Chondrocyte (in vitro differentiated cells): ENCODE data around the gene XDH. TPM values are rescaled to one million over a fixed set of nuclear protein-coding genes. Genes with fewer than 3 reads are reported as not detected.

Experiments
- DNase-seq: peaks from one replicate; pipeline ENCODE4 v3.0.0; 2021; ENCODE audit warnings: mixed read lengths, low spot score
- H3K27ac Mint-ChIP-seq: one replicate; pipeline ENCODE4 v1.8.0; 2021; ENCODE audit warnings: mild to moderate bottlenecking, moderate library complexity, mixed read lengths; ENCODE audit not compliant: unreplicated experiment
- H3K27me3 Mint-ChIP-seq: 2 replicates; pipeline ENCODE4 v1.8.0; 2021; ENCODE audit warnings: low read depth, mixed read lengths
- H3K36me3 Mint-ChIP-seq: 2 replicates; pipeline ENCODE4 v1.8.0; 2021; ENCODE audit warnings: low read depth, mixed read lengths
- H3K4me1 Mint-ChIP-seq: 2 replicates; pipeline ENCODE4 v1.8.0; 2021; ENCODE audit warnings: low read depth, mild to moderate bottlenecking, mixed read lengths
- H3K4me3 Mint-ChIP-seq: one replicate; pipeline ENCODE4 v1.8.0; 2021; ENCODE audit warnings: mild to moderate bottlenecking, moderate library complexity, mixed read lengths; ENCODE audit not compliant: unreplicated experiment
- H3K9me3 Mint-ChIP-seq: 2 replicates; pipeline ENCODE4 v1.8.0; 2021; ENCODE audit warnings: low read depth, mixed read lengths
- total RNA-seq: library from RNA; stranded (reverse); gene quantifications from 3 replicates; pipeline ENCODE4 v1.2.1, GENCODE V29; 2021
- TF ChIP-seq, protein P1 (sequence below): fragments of 200-600 bp; sonication (generic); IDR thresholded peaks from 2 replicates; pipeline ENCODE4 v1.5.0; 2021; ENCODE audit warnings: antibody characterized with exemption, mild to moderate bottlenecking, moderate library complexity

The XDH gene
- total RNA-seq, 1 donor from 2014 or later = 0.12 TPM

DNA sequence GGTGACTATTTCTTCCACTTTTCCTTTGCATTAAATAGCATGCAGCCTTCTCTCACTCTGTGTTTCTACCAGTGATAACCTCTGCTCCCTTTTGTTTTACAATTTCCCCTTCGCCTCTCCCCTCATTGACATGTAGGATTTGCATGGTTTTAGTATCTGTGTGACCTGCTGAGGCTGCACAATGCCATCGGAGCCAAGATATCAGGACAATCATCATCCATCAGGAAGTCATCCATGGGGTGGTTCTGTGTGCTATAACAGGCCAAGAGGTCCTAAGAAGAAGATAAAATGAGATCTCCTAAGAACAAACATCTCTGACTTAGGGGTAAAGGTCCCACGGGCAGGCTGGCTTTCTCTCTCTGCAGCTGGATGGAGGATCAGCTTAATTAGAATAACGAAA lies 115.0 kb downstream of the XDH start:
- Mint-ChIP-seq H3K36me3 (no peaks in the 10 kb centered on the region), H3K27me3 (peaks cover 2% of the 10 kb centered on the region), H3K9me3 (no peaks in the 10 kb centered on the region), H3K4me3 (no peak overlapping the region), H3K4me1 (peaks cover 27% of the 10 kb centered on the region), H3K27ac (no peak overlapping the region)
- DNase-seq = no peak
- TF ChIP-seq, protein P1, sequence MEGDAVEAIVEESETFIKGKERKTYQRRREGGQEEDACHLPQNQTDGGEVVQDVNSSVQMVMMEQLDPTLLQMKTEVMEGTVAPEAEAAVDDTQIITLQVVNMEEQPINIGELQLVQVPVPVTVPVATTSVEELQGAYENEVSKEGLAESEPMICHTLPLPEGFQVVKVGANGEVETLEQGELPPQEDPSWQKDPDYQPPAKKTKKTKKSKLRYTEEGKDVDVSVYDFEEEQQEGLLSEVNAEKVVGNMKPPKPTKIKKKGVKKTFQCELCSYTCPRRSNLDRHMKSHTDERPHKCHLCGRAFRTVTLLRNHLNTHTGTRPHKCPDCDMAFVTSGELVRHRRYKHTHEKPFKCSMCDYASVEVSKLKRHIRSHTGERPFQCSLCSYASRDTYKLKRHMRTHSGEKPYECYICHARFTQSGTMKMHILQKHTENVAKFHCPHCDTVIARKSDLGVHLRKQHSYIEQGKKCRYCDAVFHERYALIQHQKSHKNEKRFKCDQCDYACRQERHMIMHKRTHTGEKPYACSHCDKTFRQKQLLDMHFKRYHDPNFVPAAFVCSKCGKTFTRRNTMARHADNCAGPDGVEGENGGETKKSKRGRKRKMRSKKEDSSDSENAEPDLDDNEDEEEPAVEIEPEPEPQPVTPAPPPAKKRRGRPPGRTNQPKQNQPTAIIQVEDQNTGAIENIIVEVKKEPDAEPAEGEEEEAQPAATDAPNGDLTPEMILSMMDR = no peak

DNA sequence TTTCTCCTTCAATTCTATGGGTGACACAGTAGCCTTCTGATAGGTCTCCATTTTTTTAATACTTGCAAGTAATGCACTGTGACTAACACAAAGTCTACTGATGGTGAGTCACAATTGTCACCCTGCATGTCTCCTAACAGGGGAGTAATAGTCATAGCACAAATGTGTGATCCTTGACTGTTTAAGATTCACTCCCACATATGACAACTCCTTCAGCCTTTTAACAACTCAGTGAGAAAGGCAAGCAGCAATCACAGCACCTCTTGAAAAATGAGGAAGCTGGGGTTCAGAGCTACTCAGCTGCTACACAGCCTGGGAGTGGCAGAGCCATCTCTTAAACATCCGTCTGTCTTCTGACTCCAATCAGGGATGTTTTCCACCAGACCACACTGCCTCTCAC lies 116.8 kb downstream of the XDH start:
- Mint-ChIP-seq H3K4me3 (no peak overlapping the region), H3K9me3 (no peaks in the 10 kb centered on the region), H3K4me1 (peaks cover 27% of the 10 kb centered on the region), H3K27me3 (peaks cover 2% of the 10 kb centered on the region), H3K27ac (peak overlapping the region; percentile 88), H3K36me3 (no peaks in the 10 kb centered on the region)
- TF ChIP-seq, protein P1 = no peak
- no peak for DNase-seq

DNA sequence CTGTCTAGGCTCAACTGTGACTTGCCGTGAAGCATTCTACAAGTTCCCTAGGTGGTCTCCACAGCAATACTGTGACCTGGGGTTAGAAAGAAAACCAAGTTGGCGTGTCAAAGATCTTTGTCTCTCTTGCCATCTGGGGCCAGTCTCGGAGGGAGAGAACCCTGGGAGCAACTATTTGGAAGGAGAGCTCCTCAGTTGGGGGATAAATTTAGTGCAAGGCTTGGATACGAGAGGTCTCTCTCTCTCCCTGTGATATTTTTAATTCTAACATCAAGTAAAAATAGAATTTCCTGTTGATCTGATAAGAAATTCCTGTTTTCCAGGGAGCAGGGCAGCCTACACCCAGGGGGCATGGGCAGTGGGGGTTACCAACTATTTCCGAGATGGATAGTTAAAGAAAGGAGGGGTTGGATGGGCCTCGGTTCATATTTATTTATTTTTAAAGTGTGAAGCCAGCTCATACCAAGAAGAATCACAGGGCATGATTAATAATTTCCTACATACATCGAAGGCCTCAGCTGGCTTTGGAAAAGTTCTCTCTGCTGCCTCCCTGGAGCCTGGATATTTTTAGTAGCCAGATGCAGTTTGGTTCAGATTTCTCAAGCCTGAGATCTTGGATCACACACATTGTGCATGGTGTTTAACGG lies 117.8 kb downstream of the XDH start:
- no peaks in the 10 kb centered on the region for H3K9me3 Mint-ChIP-seq
- TF ChIP-seq, protein P1 = peak; percentile 48
- H3K4me3 Mint-ChIP-seq = no peak overlapping the region
- H3K4me1 Mint-ChIP-seq = peaks cover 27% of the 10 kb centered on the region
- H3K27ac Mint-ChIP-seq = peak overlapping the region; percentile 88
- H3K27me3 Mint-ChIP-seq = peaks cover 2% of the 10 kb centered on the region
- H3K36me3 Mint-ChIP-seq = no peaks in the 10 kb centered on the region
- DNase-seq = no peak

DNA sequence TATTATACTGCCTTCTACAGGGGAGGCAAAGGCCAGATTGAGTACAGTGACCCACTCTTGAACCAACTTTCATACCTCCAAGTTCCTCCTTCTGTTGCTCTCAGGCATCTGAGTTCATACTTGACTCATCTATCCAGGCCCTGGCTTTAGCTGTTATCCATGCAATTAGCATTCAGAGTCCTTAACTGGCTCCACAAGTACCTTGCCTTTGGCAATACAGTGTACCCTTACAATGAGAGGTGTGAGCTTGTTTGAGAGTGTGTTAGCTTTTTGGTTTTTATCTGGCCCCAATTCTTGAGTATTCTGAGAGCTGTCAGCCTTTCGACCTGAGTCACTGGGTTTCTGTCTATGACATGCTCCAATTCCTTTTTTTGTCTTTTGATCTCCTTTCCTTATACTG lies 120.3 kb downstream of the XDH start:
- no peak overlapping the region for H3K4me3 Mint-ChIP-seq
- H3K9me3 Mint-ChIP-seq = no peaks in the 10 kb centered on the region
- H3K27ac Mint-ChIP-seq = no peak overlapping the region
- H3K27me3 Mint-ChIP-seq = no peaks in the 10 kb centered on the region
- TF ChIP-seq, protein P1 = no peak
- no peaks in the 10 kb centered on the region for H3K36me3 Mint-ChIP-seq
- H3K4me1 Mint-ChIP-seq = peaks cover 27% of the 10 kb centered on the region
- DNase-seq = no peak

DNA sequence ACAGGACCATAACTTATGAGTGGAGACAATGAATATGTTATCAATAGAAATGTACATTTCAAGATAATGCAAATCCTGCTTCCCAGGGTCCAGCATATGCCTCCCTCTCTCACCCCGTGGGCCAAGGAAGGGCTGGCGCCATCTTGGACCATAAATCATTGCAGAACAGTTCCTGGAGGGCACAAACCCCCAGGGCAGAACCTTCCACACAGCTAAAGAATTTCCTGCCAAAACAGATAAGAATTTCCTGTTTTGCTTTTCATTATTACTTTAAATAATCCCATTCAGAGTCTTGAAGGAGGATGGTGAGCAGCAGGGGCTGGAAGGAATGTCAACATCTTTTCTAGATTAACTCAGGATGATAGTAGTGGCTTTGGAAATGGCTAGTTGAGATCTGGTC lies 126.9 kb downstream of the XDH start:
- Mint-ChIP-seq H3K4me3 (no peak overlapping the region), H3K4me1 (peaks cover 25% of the 10 kb centered on the region), H3K27me3 (no peaks in the 10 kb centered on the region), H3K36me3 (no peaks in the 10 kb centered on the region), H3K9me3 (no peaks in the 10 kb centered on the region), H3K27ac (no peak overlapping the region)
- TF ChIP-seq, protein P1 = no peak
- no peak for DNase-seq
